AG04449 (cell line): ENCODE data around the gene TP53BP2.

Experiments
- CTCF ChIA-PET: fragments of 350-600 bp; formaldehyde crosslinking; extraction: SDS; loops from one replicate; lab custom pipeline; 2021; ENCODE audit warnings: antibody characterized with exemption; lab: Yijun Ruan, JAX
- POLR2A ChIA-PET: fragments of 400-600, 350-600 bp; formaldehyde crosslinking; extraction: SDS; loops from one replicate; lab custom pipeline; 2020; ENCODE audit warnings: antibody characterized with exemption, inconsistent platforms; lab: Yijun Ruan, JAX
- DNase-seq: peaks from one replicate; pipeline ENCODE4 v3.0.0-alpha.2; 2010; ENCODE audit warnings: low read depth, low spot score
- H3K4me3 ChIP-seq: 2 replicates; pipeline ENCODE4 v1.5.1; 2011; ENCODE audit warnings: low read depth, mild to moderate bottlenecking, control low read depth, low read length
- TF ChIP-seq, protein P1 (sequence below): IDR thresholded peaks from one replicate; pipeline ENCODE4 v1.5.1; 2011; ENCODE audit warnings: mild to moderate bottlenecking, moderate library complexity, low read length, control low read depth, inconsistent platforms; ENCODE audit not compliant: insufficient read depth; ENCODE audit errors: missing control alignments

TP53BP2 gene

DNA sequence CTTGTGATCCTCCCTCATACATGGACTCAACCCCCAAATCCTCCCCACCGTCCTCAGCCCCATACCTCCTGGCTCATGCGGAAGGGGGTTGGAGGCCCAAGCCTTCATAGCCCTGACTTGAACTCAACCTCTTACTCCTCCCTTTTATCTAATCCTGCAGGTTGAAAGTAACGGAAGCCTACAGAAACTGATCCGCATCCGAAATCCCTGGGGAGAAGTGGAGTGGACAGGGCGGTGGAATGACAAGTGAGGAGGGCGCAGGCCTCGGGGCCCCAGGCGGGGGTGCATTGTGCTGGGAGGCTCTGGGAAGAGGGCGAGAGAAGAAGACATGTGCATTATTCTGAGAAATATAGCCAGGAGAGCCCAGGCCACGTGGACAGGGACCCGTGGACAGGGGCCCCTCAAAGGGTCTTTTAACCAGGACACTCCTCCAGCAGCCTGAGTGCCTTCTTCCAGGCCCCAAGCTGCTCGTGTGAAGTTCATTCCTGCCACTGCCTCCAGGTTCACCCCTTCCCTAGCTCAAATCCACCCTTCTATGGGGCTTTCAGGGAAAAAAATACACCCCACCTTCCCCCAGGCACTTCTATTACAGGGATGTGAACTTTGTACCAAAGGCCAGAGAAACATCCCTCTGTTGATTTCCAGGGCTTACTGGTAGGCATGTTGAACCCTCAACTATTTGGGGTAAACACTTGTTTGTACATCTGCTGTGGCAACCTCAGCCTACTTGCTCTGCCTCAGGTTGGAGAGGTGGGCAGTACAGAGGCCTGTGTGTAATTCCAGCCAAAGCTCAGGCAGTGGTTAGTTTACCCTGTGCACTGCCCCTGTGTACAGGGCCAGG is 94.8 kb downstream of the TP53BP2 start:
- TF ChIP-seq, protein P1, sequence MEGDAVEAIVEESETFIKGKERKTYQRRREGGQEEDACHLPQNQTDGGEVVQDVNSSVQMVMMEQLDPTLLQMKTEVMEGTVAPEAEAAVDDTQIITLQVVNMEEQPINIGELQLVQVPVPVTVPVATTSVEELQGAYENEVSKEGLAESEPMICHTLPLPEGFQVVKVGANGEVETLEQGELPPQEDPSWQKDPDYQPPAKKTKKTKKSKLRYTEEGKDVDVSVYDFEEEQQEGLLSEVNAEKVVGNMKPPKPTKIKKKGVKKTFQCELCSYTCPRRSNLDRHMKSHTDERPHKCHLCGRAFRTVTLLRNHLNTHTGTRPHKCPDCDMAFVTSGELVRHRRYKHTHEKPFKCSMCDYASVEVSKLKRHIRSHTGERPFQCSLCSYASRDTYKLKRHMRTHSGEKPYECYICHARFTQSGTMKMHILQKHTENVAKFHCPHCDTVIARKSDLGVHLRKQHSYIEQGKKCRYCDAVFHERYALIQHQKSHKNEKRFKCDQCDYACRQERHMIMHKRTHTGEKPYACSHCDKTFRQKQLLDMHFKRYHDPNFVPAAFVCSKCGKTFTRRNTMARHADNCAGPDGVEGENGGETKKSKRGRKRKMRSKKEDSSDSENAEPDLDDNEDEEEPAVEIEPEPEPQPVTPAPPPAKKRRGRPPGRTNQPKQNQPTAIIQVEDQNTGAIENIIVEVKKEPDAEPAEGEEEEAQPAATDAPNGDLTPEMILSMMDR, result no peak
- CTCF ChIA-PET, result interaction anchor here (1.4 to 9.0 kb wide), 11 partner anchors 9 to 55 kb away, joined by 3 to 122 read pairs (median 39); partner anchors contain the start of gene CAPN2
- DNase-seq, result no peak
- no peak overlapping the region for H3K4me3 ChIP-seq
- POLR2A ChIA-PET, result interaction anchor here (0.6 kb wide), 1 partner anchor 50 kb away, joined by 3 read pairs; no protein-coding TSS in a partner anchor

GRCh38 chr1:223748773-223749733 is 96.7 kb downstream of the TP53BP2 start:
- TF ChIP-seq, protein P1, result peak; percentile 80
- POLR2A ChIA-PET, result interaction anchor here (0.7 to 1.8 kb wide), 4 partner anchors 17 to 48 kb away, joined by 3 to 8 read pairs (median 4); no protein-coding TSS in a partner anchor
- peak overlapping the region; percentile 27; the same call in 1 of the 2 replicates for H3K4me3 ChIP-seq
- no peak for DNase-seq
- CTCF ChIA-PET, result interaction anchor here (0.6 to 9.0 kb wide), 28 partner anchors 8 to 437 kb away, joined by 3 to 122 read pairs (median 6); partner anchors contain the start of gene CAPN2

DNA sequence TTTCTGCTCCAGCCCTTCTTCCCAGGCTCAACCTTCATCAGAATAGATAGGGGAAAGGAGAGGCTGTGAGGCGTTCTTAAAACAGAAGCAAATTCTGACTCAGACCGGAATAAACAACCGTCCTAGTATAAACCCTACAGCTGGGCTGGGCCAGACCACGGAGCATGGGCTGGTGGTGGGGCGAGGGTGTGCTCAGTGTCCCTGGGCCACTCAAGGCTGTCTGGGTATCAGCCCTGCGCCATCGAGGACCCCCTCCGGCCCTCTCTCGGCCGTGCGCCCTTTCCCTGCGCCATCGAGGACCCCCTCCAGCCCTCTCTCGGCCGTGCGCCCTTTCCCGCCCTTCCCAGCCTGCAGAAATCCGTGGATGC is 97.4 kb downstream of the TP53BP2 start:
- TF ChIP-seq, protein P1, result no peak
- no peak for DNase-seq
- ChIA-PET CTCF (interaction anchor here (0.8 to 9.0 kb wide), 13 partner anchors 10 to 58 kb away, joined by 3 to 122 read pairs (median 36); partner anchors contain the start of gene CAPN2), POLR2A (interaction anchor here (1.0 kb wide), 1 partner anchor 36 kb away, joined by 3 read pairs; the partner anchor contains the start of gene CAPN2)
- H3K4me3 ChIP-seq, result no peak overlapping the region

DNA sequence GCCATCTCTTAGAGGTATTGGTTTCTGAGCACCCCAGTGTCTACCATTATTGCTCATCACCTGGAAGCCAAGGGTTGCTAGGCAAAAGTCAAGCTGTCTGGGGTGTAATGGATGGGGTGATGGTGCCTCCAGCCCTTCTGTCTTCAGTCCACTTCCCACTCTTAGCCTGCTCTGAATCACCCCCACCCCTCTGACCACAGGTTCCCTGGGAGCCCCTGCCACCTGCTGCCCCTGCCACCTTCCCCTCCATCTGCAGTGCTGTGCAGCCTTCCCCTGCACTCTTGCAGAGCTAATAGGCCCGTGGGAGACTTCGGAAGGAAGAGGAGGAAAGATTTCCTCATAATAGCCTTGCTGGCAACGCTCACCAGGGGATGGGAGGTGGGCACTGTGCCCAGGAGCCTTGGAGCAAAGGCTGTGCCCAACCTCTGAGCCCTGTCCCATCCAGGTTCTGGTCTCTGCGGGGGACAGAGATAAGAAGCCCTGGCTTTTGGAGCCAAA is 97.9 kb downstream of the TP53BP2 start:
- POLR2A ChIA-PET, result interaction anchor here (1.0 kb wide), 1 partner anchor 36 kb away, joined by 3 read pairs; the partner anchor contains the start of gene CAPN2

GRCh38 chr1:223745731-223746130 is 100.0 kb downstream of the TP53BP2 start:
- H3K4me3 ChIP-seq, result no peak overlapping the region
- TF ChIP-seq, protein P1, result no peak
- ChIA-PET CTCF (interaction anchor here (0.9 to 9.0 kb wide), 9 partner anchors 13 to 50 kb away, joined by 3 to 122 read pairs (median 4); partner anchors contain the start of gene CAPN2), POLR2A (no interaction called here)
- DNase-seq, result no peak

More for the DNA sequence above, 97.9 kb downstream of the TP53BP2 start:
- no peak for DNase-seq
- CTCF ChIA-PET, result interaction anchor here (0.8 to 9.0 kb wide), 10 partner anchors 9 to 52 kb away, joined by 3 to 122 read pairs (median 25); partner anchors contain the start of gene CAPN2
- H3K4me3 ChIP-seq, result no peak overlapping the region
- TF ChIP-seq, protein P1, result no peak
